ENCODE data around the gene STARD13.

STARD13 gene

GRCh38 chr13:33096886-33097605 lies 188.5 kb downstream of the STARD13 start:
- Histone ChIP-seq H3K27me3 (ENCODE audit: control insufficient read depth in 5 of 5, insufficient read depth in 4 of 5, low read length in 5 of 5) (no peaks in the 10 kb centered on the region), H3K27ac (ENCODE audit: low read depth, low read length) (no peak overlapping the region), H3K4me3 (ENCODE audit: low read depth in 1 of 5, low read length in 5 of 5) (no peak overlapping the region), H3K9ac (ENCODE audit: low read length in 5 of 5) (no peak overlapping the region), H3K36me3 (ENCODE audit: control insufficient read depth in 5 of 5, insufficient read depth in 5 of 5, low read length in 5 of 5) (no peaks in the 10 kb centered on the region), H3K9me3 (ENCODE audit: control insufficient read depth in 5 of 5, low read length in 5 of 5) (peaks cover 0 to 4% (median 3%) of the 10 kb centered on the region in 5 donors), H3K4me1 (ENCODE audit: control insufficient read depth in 5 of 5, insufficient read depth in 5 of 5, low read length in 5 of 5) (peaks cover 0 to 12% (median 0%) of the 10 kb centered on the region in 5 donors)

DNA sequence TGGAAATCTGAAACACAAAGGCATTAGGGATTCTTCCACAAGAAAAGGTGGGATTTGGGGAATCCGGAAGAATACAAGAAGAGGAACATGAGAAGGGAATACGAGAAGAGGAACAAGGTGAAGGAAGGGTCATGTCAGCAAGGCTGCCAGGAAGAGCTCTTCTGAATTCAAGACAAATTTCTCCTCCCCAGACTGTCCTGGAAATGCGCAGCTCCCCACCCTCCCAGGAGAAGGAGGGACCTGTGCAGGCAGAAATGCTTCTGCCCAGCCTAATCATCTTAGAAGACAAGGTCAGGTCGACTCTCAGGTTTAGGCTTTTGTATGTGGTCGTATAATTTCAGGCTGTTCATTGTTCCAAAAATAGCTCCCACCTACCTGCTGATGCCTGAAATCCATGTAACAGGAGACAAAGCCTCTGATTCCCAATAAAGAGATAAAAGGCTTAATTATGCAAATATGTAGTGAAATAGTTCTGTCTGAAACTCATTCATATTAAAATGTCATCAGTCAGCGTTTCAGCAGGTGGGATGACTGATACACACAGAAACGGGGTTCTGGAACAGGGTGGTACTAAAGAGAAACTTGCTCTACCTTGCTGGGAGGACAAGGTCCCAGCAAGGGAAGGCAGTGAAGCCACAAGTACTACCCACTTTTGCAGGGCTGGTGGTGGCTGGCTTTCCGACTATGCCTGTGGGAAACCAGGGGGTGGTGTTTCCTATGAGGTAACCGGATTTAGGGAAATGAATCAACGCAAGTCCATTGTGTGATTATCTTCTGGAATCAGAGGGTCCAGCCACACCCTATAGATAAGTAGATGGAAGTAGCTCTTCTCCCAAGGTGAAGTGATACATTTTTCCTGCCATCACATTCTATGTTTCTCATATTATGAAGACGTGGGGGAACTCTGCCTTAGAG lies 193.2 kb downstream of the STARD13 start:
- no peak overlapping the region for H3K4me3 ChIP-seq (ENCODE audit: low read depth in 1 of 5, low read length in 5 of 5)
- H3K27me3 ChIP-seq (ENCODE audit: control insufficient read depth in 5 of 5, insufficient read depth in 4 of 5, low read length in 5 of 5): no peaks in the 10 kb centered on the region
- peaks cover 0 to 18% (median 0%) of the 10 kb centered on the region in 5 donors for H3K4me1 ChIP-seq (ENCODE audit: control insufficient read depth in 5 of 5, insufficient read depth in 5 of 5, low read length in 5 of 5)
- no peaks in the 10 kb centered on the region for H3K9me3 ChIP-seq (ENCODE audit: control insufficient read depth in 5 of 5, low read length in 5 of 5)
- no peak overlapping the region for H3K9ac ChIP-seq (ENCODE audit: low read length in 5 of 5)
- no peaks in the 10 kb centered on the region for H3K36me3 ChIP-seq (ENCODE audit: control insufficient read depth in 5 of 5, insufficient read depth in 5 of 5, low read length in 5 of 5)
- no peak overlapping the region for H3K27ac ChIP-seq (ENCODE audit: low read depth, low read length)

DNA sequence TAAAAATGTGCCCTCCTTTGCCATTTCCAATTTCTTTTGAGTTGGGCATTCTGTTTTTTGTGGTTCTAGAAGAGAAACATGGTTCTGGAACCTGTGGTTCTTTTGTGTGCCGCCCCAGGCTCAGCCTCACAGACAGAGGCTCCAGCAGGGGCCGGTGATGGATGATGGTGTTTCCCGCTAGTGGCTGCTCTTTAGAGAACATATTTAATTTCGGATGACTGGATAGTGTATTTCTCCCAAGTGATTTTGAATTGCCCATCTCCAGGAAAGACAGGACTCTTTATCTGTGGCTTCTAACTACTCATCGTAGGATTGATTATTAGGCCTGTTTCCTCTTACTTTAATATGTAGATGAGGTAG lies 194.2 kb downstream of the STARD13 start:
- Histone ChIP-seq H3K27me3 (ENCODE audit: control insufficient read depth in 5 of 5, insufficient read depth in 4 of 5, low read length in 5 of 5) (no peaks in the 10 kb centered on the region), H3K9me3 (ENCODE audit: control insufficient read depth in 5 of 5, low read length in 5 of 5) (no peaks in the 10 kb centered on the region), H3K9ac (ENCODE audit: low read length in 5 of 5) (no peak overlapping the region), H3K4me1 (ENCODE audit: control insufficient read depth in 5 of 5, insufficient read depth in 5 of 5, low read length in 5 of 5) (peaks cover 0 to 18% (median 0%) of the 10 kb centered on the region in 5 donors), H3K36me3 (ENCODE audit: control insufficient read depth in 5 of 5, insufficient read depth in 5 of 5, low read length in 5 of 5) (no peaks in the 10 kb centered on the region), H3K4me3 (ENCODE audit: low read depth in 1 of 5, low read length in 5 of 5) (no peak overlapping the region), H3K27ac (ENCODE audit: low read depth, low read length) (no peak overlapping the region)

- no peaks in the 10 kb centered on the region for H3K27me3 ChIP-seq (ENCODE audit: control insufficient read depth in 5 of 5, insufficient read depth in 4 of 5, low read length in 5 of 5)
- H3K27ac ChIP-seq (ENCODE audit: low read depth, low read length): no peak overlapping the region
- H3K4me1 ChIP-seq (ENCODE audit: control insufficient read depth in 5 of 5, insufficient read depth in 5 of 5, low read length in 5 of 5): peaks cover 0 to 18% (median 0%) of the 10 kb centered on the region in 5 donors
- H3K4me3 ChIP-seq (ENCODE audit: low read depth in 1 of 5, low read length in 5 of 5): no peak overlapping the region
- no peak overlapping the region for H3K9ac ChIP-seq (ENCODE audit: low read length in 5 of 5)
- no peaks in the 10 kb centered on the region for H3K9me3 ChIP-seq (ENCODE audit: control insufficient read depth in 5 of 5, low read length in 5 of 5)
- H3K36me3 ChIP-seq (ENCODE audit: control insufficient read depth in 5 of 5, insufficient read depth in 5 of 5, low read length in 5 of 5): no peaks in the 10 kb centered on the region
Observed at GRCh38 chr13:33090755-33091414, 194.7 kb downstream of the STARD13 start.

DNA sequence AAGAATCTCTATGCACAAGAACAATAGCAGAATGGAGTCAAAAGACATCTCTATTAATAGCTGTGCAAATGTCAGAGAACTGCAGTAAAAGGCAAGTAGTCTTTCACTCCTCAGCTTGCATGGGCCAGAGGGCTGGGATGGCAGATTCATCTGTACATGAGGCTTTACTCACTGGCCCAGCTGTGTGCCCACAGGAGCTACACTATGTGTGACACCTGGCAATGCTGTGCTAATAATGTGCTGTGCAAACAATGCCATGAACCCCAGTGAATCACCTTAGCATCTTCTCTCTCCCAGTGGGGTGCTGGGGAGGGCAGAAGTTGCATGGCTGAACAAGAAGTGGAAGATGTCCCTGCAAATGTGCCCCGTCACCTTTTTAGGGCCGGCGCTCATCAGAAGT lies 196.2 kb downstream of the STARD13 start:
- Histone ChIP-seq H3K9me3 (ENCODE audit: control insufficient read depth in 5 of 5, low read length in 5 of 5) (no peaks in the 10 kb centered on the region), H3K27ac (ENCODE audit: low read depth, low read length) (no peak overlapping the region), H3K4me1 (ENCODE audit: control insufficient read depth in 5 of 5, insufficient read depth in 5 of 5, low read length in 5 of 5) (peaks cover 0 to 18% (median 0%) of the 10 kb centered on the region in 5 donors), H3K4me3 (ENCODE audit: low read depth in 1 of 5, low read length in 5 of 5) (no peak overlapping the region), H3K36me3 (ENCODE audit: control insufficient read depth in 5 of 5, insufficient read depth in 5 of 5, low read length in 5 of 5) (no peaks in the 10 kb centered on the region), H3K27me3 (ENCODE audit: control insufficient read depth in 5 of 5, insufficient read depth in 4 of 5, low read length in 5 of 5) (no peaks in the 10 kb centered on the region), H3K9ac (ENCODE audit: low read length in 5 of 5) (no peak overlapping the region)

GRCh38 chr13:33087790-33088189 lies 197.8 kb downstream of the STARD13 start:
- H3K4me1 ChIP-seq (ENCODE audit: control insufficient read depth in 5 of 5, insufficient read depth in 5 of 5, low read length in 5 of 5): peaks cover 0 to 13% (median 0%) of the 10 kb centered on the region in 5 donors
- no peaks in the 10 kb centered on the region for H3K9me3 ChIP-seq (ENCODE audit: control insufficient read depth in 5 of 5, low read length in 5 of 5)
- no peaks in the 10 kb centered on the region for H3K36me3 ChIP-seq (ENCODE audit: control insufficient read depth in 5 of 5, insufficient read depth in 5 of 5, low read length in 5 of 5)
- H3K9ac ChIP-seq (ENCODE audit: low read length in 5 of 5): no peak overlapping the region
- H3K27me3 ChIP-seq (ENCODE audit: control insufficient read depth in 5 of 5, insufficient read depth in 4 of 5, low read length in 5 of 5): no peaks in the 10 kb centered on the region
- no peak overlapping the region for H3K4me3 ChIP-seq (ENCODE audit: low read depth in 1 of 5, low read length in 5 of 5)
- H3K27ac ChIP-seq (ENCODE audit: low read depth, low read length): no peak overlapping the region

DNA sequence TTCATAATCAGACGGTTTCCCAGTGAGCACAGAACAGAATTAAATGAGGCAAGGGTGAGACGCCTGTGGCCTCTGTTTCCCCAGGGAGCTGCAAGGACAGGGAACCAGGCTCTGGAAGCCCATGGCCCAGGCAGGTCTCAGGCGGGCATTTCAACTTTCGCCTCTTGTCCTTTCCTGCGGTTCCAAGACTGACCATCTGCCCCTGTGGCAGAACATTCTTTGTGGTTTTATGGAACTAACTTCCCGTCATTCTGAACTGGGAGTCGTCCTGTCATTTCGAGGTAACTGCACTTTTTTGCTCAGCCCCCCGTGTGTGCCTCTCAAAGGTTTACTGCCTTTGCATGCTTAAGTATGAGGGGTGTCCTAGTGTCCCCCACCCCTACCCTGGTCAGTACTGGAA lies 198.5 kb downstream of the STARD13 start:
- H3K4me3 ChIP-seq (ENCODE audit: low read depth in 1 of 5, low read length in 5 of 5): no peak overlapping the region
- no peaks in the 10 kb centered on the region for H3K36me3 ChIP-seq (ENCODE audit: control insufficient read depth in 5 of 5, insufficient read depth in 5 of 5, low read length in 5 of 5)
- H3K9me3 ChIP-seq (ENCODE audit: control insufficient read depth in 5 of 5, low read length in 5 of 5): no peaks in the 10 kb centered on the region
- H3K27ac ChIP-seq (ENCODE audit: low read depth, low read length): no peak overlapping the region
- H3K27me3 ChIP-seq (ENCODE audit: control insufficient read depth in 5 of 5, insufficient read depth in 4 of 5, low read length in 5 of 5): no peaks in the 10 kb centered on the region
- peaks cover 0 to 6% (median 0%) of the 10 kb centered on the region in 5 donors for H3K4me1 ChIP-seq (ENCODE audit: control insufficient read depth in 5 of 5, insufficient read depth in 5 of 5, low read length in 5 of 5)
- no peak overlapping the region for H3K9ac ChIP-seq (ENCODE audit: low read length in 5 of 5)

GRCh38 chr13:33083054-33083453 lies 202.5 kb downstream of the STARD13 start:
- H3K36me3 ChIP-seq (ENCODE audit: control insufficient read depth in 5 of 5, insufficient read depth in 5 of 5, low read length in 5 of 5): no peaks in the 10 kb centered on the region

DNA sequence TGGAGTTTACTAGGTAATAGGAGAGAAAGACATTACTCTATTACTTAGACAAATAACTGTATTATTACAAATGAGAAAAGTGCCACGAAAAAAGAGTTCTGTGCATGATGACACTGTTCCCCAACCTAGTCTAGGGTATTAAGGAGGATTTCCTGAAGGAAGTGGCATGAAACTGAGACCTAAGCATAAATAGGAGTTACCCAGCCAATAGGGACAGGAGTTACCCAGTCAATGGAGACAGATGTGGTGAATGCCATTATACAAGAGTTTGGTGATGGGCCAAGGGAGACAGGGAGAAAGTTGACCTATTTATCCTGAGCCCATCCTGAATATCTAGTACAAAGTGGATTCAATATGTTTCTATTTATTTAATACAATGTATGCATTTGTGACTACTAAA lies 203.9 kb downstream of the STARD13 start:
- Histone ChIP-seq H3K4me3 (ENCODE audit: low read depth in 1 of 5, low read length in 5 of 5) (no peak overlapping the region), H3K9me3 (ENCODE audit: control insufficient read depth in 5 of 5, low read length in 5 of 5) (no peaks in the 10 kb centered on the region)

More at GRCh38 chr13:33083054-33083453, 202.5 kb downstream of the STARD13 start:
- Histone ChIP-seq H3K9me3 (ENCODE audit: control insufficient read depth in 5 of 5, low read length in 5 of 5) (no peaks in the 10 kb centered on the region), H3K4me3 (ENCODE audit: low read depth in 1 of 5, low read length in 5 of 5) (no peak overlapping the region), H3K27me3 (ENCODE audit: control insufficient read depth in 5 of 5, insufficient read depth in 4 of 5, low read length in 5 of 5) (no peaks in the 10 kb centered on the region), H3K27ac (ENCODE audit: low read depth, low read length) (no peak overlapping the region), H3K4me1 (ENCODE audit: control insufficient read depth in 5 of 5, insufficient read depth in 5 of 5, low read length in 5 of 5) (no peaks in the 10 kb centered on the region), H3K9ac (ENCODE audit: low read length in 5 of 5) (no peak overlapping the region)

More for the DNA sequence above, 203.9 kb downstream of the STARD13 start:
- H3K36me3 ChIP-seq (ENCODE audit: control insufficient read depth in 5 of 5, insufficient read depth in 5 of 5, low read length in 5 of 5): no peaks in the 10 kb centered on the region
- H3K4me1 ChIP-seq (ENCODE audit: control insufficient read depth in 5 of 5, insufficient read depth in 5 of 5, low read length in 5 of 5): no peaks in the 10 kb centered on the region
- no peak overlapping the region for H3K9ac ChIP-seq (ENCODE audit: low read length in 5 of 5)
- no peak overlapping the region for H3K27ac ChIP-seq (ENCODE audit: low read depth, low read length)
- no peaks in the 10 kb centered on the region for H3K27me3 ChIP-seq (ENCODE audit: control insufficient read depth in 5 of 5, insufficient read depth in 4 of 5, low read length in 5 of 5)

All from subcutaneous abdominal adipose tissue (tissue), 5 donors.